ENCODE data around the gene SP7. TPM values are rescaled to one million over a fixed set of nuclear protein-coding genes. Genes with fewer than 3 reads are reported as not detected.
"Not testable (repeated sequence)": the region's sequence is repeated elsewhere in the genome, so short reads cannot be mapped to it uniquely, and the experiment has no call there.

Gene SP7
- polyA plus RNA-seq, 3 donors from 2014 or later, result not detected

- no peak overlapping the region for H3K4me3 Mint-ChIP-seq
- peaks cover 0 to 5% (median 0%) of the 10 kb centered on the region in 3 donors for H3K27me3 Mint-ChIP-seq (ENCODE audit: low read depth in 3 of 3)
- no peak overlapping the region for H3K27ac Mint-ChIP-seq
- DNase-seq, result no peak
- H3K4me1 Mint-ChIP-seq, result peaks cover 12 to 20% of the 10 kb centered on the region in 2 donors
- no peaks in the 10 kb centered on the region for H3K9me3 Mint-ChIP-seq
- no peaks in the 10 kb centered on the region for H3K36me3 Mint-ChIP-seq
Measured at GRCh38 chr12:53365245-53365904, 29.2 kb upstream of the SP7 start.

GRCh38 chr12:53361638-53362037, 25.5 kb upstream of the SP7 start:
- not testable (repeated sequence) for H3K27me3 Mint-ChIP-seq (ENCODE audit: low read depth in 3 of 3); H3K36me3 Mint-ChIP-seq; H3K4me3 Mint-ChIP-seq; H3K9me3 Mint-ChIP-seq; H3K27ac Mint-ChIP-seq; DNase-seq
- H3K4me1 Mint-ChIP-seq, result peaks cover 4 to 11% of the 10 kb centered on the region in 2 donors

GRCh38 chr12:53358836-53359419, 22.8 kb upstream of the SP7 start:
- H3K27ac Mint-ChIP-seq, result no peak overlapping the region
- no peaks in the 10 kb centered on the region for H3K9me3 Mint-ChIP-seq
- H3K36me3 Mint-ChIP-seq, result no peaks in the 10 kb centered on the region
- H3K4me1 Mint-ChIP-seq, result no peaks in the 10 kb centered on the region
- H3K4me3 Mint-ChIP-seq, result no peak overlapping the region
- H3K27me3 Mint-ChIP-seq (ENCODE audit: low read depth in 3 of 3), result no peaks in the 10 kb centered on the region
- no peak for DNase-seq

GRCh38 chr12:53355121-53355520, 19.0 kb upstream of the SP7 start:
- DNase-seq, result no peak
- H3K27me3 Mint-ChIP-seq (ENCODE audit: low read depth in 3 of 3), result no peaks in the 10 kb centered on the region
- H3K9me3 Mint-ChIP-seq, result no peaks in the 10 kb centered on the region
- H3K4me1 Mint-ChIP-seq, result peaks cover 5 to 7% of the 10 kb centered on the region in 2 donors
- H3K27ac Mint-ChIP-seq, result no peak overlapping the region
- H3K36me3 Mint-ChIP-seq, result no peaks in the 10 kb centered on the region
- no peak overlapping the region for H3K4me3 Mint-ChIP-seq

GRCh38 chr12:53353257-53353655, 17.1 kb upstream of the SP7 start:
- H3K4me1 Mint-ChIP-seq, result peaks cover 5 to 7% of the 10 kb centered on the region in 2 donors
- H3K27me3 Mint-ChIP-seq (ENCODE audit: low read depth in 3 of 3), result no peaks in the 10 kb centered on the region
- no peak overlapping the region for H3K27ac Mint-ChIP-seq

GRCh38 chr12:53352331-53353256, 16.4 kb upstream of the SP7 start:
- Mint-ChIP-seq H3K4me3 (peak overlapping the region in 1 of 5 donors; percentile 6), H3K4me1 (peaks cover 5 to 7% of the 10 kb centered on the region in 2 donors), H3K27me3 (ENCODE audit: low read depth in 3 of 3) (no peaks in the 10 kb centered on the region), H3K9me3 (no peaks in the 10 kb centered on the region), H3K27ac (peak overlapping the region in 3 of 6 donors; percentile 9 to 27 (median 19)), H3K36me3 (no peaks in the 10 kb centered on the region)
- DNase-seq, result peak; percentile 81 to 85 (median 82)

More at GRCh38 chr12:53353257-53353655, 17.1 kb upstream of the SP7 start:
- no peak for DNase-seq
- Mint-ChIP-seq H3K9me3 (no peaks in the 10 kb centered on the region), H3K36me3 (no peaks in the 10 kb centered on the region), H3K4me3 (no peak overlapping the region)

- no peaks in the 10 kb centered on the region for H3K36me3 Mint-ChIP-seq
- peaks cover 3 to 5% (median 3%) of the 10 kb centered on the region in 3 donors for H3K27me3 Mint-ChIP-seq (ENCODE audit: low read depth in 3 of 3)
- no peak overlapping the region for H3K27ac Mint-ChIP-seq
- no peaks in the 10 kb centered on the region for H3K9me3 Mint-ChIP-seq
- peaks cover 18 to 20% of the 10 kb centered on the region in 2 donors for H3K4me1 Mint-ChIP-seq
- H3K4me3 Mint-ChIP-seq, result no peak overlapping the region
- no peak for DNase-seq
Measured at GRCh38 chr12:53347905-53348304, 11.8 kb upstream of the SP7 start.

- H3K27me3 Mint-ChIP-seq (ENCODE audit: low read depth in 3 of 3), result peaks cover 3 to 5% (median 3%) of the 10 kb centered on the region in 3 donors
Measured at GRCh38 chr12:53346491-53346890, 10.3 kb upstream of the SP7 start.

GRCh38 chr12:53345486-53346188, 9.5 kb upstream of the SP7 start:
- peaks cover 3 to 5% (median 3%) of the 10 kb centered on the region in 3 donors for H3K27me3 Mint-ChIP-seq (ENCODE audit: low read depth in 3 of 3)
- DNase-seq, result no peak
- H3K9me3 Mint-ChIP-seq, result no peaks in the 10 kb centered on the region
- H3K27ac Mint-ChIP-seq, result peak overlapping the region in 4 of 6 donors; percentile 32 to 98 (median 56)
- H3K4me3 Mint-ChIP-seq, result peak overlapping the region; percentile 53 to 100 (median 99)
- H3K36me3 Mint-ChIP-seq, result no peaks in the 10 kb centered on the region
- peaks cover 12 to 17% of the 10 kb centered on the region in 2 donors for H3K4me1 Mint-ChIP-seq

More at GRCh38 chr12:53346491-53346890, 10.3 kb upstream of the SP7 start:
- Mint-ChIP-seq H3K36me3 (no peaks in the 10 kb centered on the region), H3K27ac (peak overlapping the region in 1 of 6 donors; percentile 19), H3K4me1 (peaks cover 12 to 17% of the 10 kb centered on the region in 2 donors), H3K4me3 (peak overlapping the region in 2 of 5 donors; percentile 30 to 49), H3K9me3 (no peaks in the 10 kb centered on the region)
- DNase-seq, result no peak

GRCh38 chr12:53344824-53345485, 8.8 kb upstream of the SP7 start:
- Mint-ChIP-seq H3K9me3 (no peaks in the 10 kb centered on the region), H3K4me3 (peak overlapping the region; percentile 93 to 100 (median 99)), H3K27ac (peak overlapping the region; percentile 68 to 98 (median 90)), H3K36me3 (no peaks in the 10 kb centered on the region), H3K4me1 (peaks cover 12 to 17% of the 10 kb centered on the region in 2 donors), H3K27me3 (ENCODE audit: low read depth in 3 of 3) (peaks cover 3 to 5% (median 3%) of the 10 kb centered on the region in 3 donors)
- DNase-seq, result peak; percentile 65 to 72 (median 68)

- peak overlapping the region; percentile 73 to 83 (median 73) for H3K4me3 Mint-ChIP-seq
- peak overlapping the region in 4 of 6 donors; percentile 3 to 47 (median 38) for H3K27ac Mint-ChIP-seq
- H3K9me3 Mint-ChIP-seq, result no peaks in the 10 kb centered on the region
- no peaks in the 10 kb centered on the region for H3K36me3 Mint-ChIP-seq
- no peak for DNase-seq
- peaks cover 12 to 17% of the 10 kb centered on the region in 2 donors for H3K4me1 Mint-ChIP-seq
- peaks cover 3 to 7% (median 5%) of the 10 kb centered on the region in 3 donors for H3K27me3 Mint-ChIP-seq (ENCODE audit: low read depth in 3 of 3)
Measured at GRCh38 chr12:53344487-53344823, 8.3 kb upstream of the SP7 start.

GRCh38 chr12:53343969-53344368, 7.8 kb upstream of the SP7 start:
- DNase-seq, result no peak
- Mint-ChIP-seq H3K27ac (peak overlapping the region; percentile 3 to 47 (median 38)), H3K9me3 (no peaks in the 10 kb centered on the region), H3K4me1 (peaks cover 12 to 17% of the 10 kb centered on the region in 2 donors), H3K36me3 (no peaks in the 10 kb centered on the region), H3K27me3 (ENCODE audit: low read depth in 3 of 3) (peaks cover 3 to 7% (median 5%) of the 10 kb centered on the region in 3 donors), H3K4me3 (peak overlapping the region; percentile 73 to 83 (median 73))

- Mint-ChIP-seq H3K27me3 (ENCODE audit: low read depth in 3 of 3) (peaks cover 3 to 8% (median 5%) of the 10 kb centered on the region in 3 donors), H3K4me1 (peaks cover 12 to 17% of the 10 kb centered on the region in 2 donors), H3K4me3 (peak overlapping the region; percentile 43 to 83 (median 51)), H3K36me3 (no peaks in the 10 kb centered on the region), H3K9me3 (no peaks in the 10 kb centered on the region), H3K27ac (peak overlapping the region in 1 of 6 donors; percentile 32)
- no peak for DNase-seq
Measured at GRCh38 chr12:53343449-53343848, 7.3 kb upstream of the SP7 start.

All from immature natural killer cell (primary cell).